PFSK-1 (cell line): ENCODE data around the gene CACNA2D2.

Experiments used
- FOXP2 ChIP-seq: optimal IDR thresholded peaks from 2 replicates; pipeline ENCODE3; 2011; ENCODE audit warnings: borderline replicate concordance, control low read depth, inconsistent platforms; ENCODE audit not compliant: insufficient read depth; ENCODE audit errors: extremely low read length, extremely low read depth
- POLR2AphosphoS5 ChIP-seq: IDR thresholded peaks from 2 replicates; pipeline ENCODE4 v1.6.1; 2012; ENCODE audit warnings: low read depth, mild to moderate bottlenecking, control low read depth, low read length, moderate library complexity
- SIN3A ChIP-seq: IDR thresholded peaks from 2 replicates; pipeline ENCODE4 v1.6.1; 2012; ENCODE audit warnings: mild to moderate bottlenecking, low read length, moderate library complexity, borderline replicate concordance; ENCODE audit not compliant: insufficient read depth
- TAF1 ChIP-seq: IDR thresholded peaks from 2 replicates; pipeline ENCODE4 v1.6.1; 2012; ENCODE audit warnings: low read length, control low read depth, borderline replicate concordance; ENCODE audit not compliant: insufficient read depth
- TF ChIP-seq, protein P1 (sequence below), 2 experiments: IDR thresholded peaks; 2 replicates each; pipeline versions ENCODE4 v1.6.1 to v1.8.0; 2011 to 2012; ENCODE audit warnings: low read depth in 2 of 2, low read length in 2 of 2, control low read depth in 1 of 2, inconsistent platforms in 1 of 2, mild to moderate bottlenecking in 1 of 2, moderate library complexity in 1 of 2; ENCODE audit not compliant: insufficient read depth in 1 of 2

The CACNA2D2 gene

DNA sequence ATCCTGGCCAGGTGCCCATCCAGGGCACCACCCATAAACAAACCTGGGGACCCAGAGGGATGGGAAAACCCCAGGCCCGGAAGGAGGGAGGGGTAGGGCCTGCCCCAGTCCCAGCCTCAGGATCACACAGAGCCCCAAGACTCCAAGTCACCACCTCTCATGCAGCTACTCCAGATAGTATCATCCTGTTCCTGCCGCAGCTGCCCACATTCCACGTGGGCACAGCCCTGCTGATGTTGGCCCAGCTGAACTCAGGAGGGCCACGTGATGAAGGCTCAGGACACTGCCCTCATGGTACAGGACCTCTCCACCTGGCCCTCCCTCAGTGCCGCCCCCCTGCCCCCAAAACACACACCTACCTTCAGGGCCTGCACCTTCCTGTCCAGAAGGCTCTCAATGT is 69.5 kb downstream of the CACNA2D2 start:
- TF ChIP-seq FOXP2 (no peak), TAF1 (no peak), SIN3A (no peak), POLR2AphosphoS5 (no peak)
- TF ChIP-seq, protein P1, sequence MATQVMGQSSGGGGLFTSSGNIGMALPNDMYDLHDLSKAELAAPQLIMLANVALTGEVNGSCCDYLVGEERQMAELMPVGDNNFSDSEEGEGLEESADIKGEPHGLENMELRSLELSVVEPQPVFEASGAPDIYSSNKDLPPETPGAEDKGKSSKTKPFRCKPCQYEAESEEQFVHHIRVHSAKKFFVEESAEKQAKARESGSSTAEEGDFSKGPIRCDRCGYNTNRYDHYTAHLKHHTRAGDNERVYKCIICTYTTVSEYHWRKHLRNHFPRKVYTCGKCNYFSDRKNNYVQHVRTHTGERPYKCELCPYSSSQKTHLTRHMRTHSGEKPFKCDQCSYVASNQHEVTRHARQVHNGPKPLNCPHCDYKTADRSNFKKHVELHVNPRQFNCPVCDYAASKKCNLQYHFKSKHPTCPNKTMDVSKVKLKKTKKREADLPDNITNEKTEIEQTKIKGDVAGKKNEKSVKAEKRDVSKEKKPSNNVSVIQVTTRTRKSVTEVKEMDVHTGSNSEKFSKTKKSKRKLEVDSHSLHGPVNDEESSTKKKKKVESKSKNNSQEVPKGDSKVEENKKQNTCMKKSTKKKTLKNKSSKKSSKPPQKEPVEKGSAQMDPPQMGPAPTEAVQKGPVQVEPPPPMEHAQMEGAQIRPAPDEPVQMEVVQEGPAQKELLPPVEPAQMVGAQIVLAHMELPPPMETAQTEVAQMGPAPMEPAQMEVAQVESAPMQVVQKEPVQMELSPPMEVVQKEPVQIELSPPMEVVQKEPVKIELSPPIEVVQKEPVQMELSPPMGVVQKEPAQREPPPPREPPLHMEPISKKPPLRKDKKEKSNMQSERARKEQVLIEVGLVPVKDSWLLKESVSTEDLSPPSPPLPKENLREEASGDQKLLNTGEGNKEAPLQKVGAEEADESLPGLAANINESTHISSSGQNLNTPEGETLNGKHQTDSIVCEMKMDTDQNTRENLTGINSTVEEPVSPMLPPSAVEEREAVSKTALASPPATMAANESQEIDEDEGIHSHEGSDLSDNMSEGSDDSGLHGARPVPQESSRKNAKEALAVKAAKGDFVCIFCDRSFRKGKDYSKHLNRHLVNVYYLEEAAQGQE (IDR thresholded peaks at IDR 0.05; ENCODE audit: insufficient read depth in 1 of 2, low read depth in 2 of 2, low read length in 2 of 2), result no peak

DNA sequence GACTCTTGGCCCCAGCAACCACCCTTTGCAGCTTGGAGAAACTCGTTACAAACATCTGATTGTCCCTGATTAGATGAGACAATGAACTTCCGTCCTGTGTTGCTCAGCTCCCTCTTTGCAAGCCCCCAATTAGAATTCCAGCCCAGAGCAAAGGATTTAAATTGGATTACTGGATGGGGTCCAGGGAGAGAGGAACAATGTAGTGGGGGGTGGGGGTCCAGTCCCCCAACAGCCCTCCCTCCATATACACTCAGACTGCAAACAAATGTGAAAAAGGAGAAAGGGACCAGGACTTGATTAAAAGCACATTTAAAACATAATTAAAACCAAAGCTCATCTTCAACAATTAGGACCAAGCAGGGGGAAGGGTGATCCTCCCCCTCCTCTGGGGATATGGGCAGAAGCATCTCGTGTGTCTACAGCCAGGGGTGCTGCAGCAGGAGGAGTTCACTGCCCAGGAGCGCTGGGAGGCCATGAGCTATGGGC is 72.4 kb downstream of the CACNA2D2 start:
- TF ChIP-seq POLR2AphosphoS5 (no peak), FOXP2 (no peak), TAF1 (no peak), SIN3A (no peak)
- TF ChIP-seq, protein P1 (IDR thresholded peaks at IDR 0.05; ENCODE audit: insufficient read depth in 1 of 2, low read depth in 2 of 2, low read length in 2 of 2), result no peak

DNA sequence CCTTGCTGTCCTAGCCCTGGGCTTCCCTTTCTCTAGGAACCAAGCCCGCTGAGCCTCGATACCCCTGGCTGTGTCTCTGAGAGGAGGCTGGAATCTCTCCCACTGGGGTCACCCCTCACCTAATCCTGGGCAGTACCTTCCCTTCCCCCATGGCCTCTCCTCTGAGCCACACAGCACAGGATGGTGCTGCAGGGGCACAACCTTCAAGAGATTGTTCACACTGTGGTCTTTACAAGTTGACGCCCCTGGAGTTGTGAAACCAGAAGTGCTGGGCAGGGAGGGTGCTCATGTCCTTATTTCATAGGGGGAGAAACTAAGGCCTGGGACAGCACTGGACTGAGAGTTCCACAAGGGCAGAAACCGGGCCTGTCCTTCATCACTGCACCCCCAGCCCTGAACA is 73.2 kb downstream of the CACNA2D2 start:
- TF ChIP-seq TAF1 (no peak), FOXP2 (no peak), POLR2AphosphoS5 (no peak), SIN3A (no peak)
- TF ChIP-seq, protein P1 (IDR thresholded peaks at IDR 0.05; ENCODE audit: insufficient read depth in 1 of 2, low read depth in 2 of 2, low read length in 2 of 2), result no peak

DNA sequence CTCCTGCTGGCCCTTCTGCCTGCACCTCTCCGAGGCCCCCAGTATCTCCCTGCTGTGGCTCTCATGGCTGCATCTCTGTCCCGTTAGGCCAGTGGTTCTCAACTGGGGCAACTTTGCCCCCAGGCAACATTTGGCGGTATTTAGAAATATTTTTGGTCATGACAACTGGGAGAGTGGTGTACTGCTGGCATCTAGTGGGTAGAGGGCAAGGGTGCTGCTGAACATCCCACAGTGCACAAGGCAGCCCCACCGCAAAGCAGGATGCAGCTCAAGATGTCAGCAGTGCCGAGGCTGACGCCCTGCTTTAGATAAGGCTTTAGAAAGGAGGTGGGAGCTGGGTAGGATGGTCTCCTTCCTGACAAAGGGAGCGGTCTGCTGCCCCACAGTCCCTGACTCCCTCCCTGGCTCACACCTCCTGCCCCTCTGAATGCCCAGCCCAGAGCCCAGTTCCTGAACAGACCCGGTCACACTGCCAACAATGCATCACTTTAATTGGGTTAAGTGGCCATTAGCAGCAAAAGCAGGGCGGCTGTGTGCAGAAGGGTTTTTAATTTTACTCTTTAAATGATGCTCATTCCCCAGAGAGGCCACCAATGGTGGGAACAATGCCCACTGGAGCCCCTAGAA is 75.3 kb downstream of the CACNA2D2 start:
- TF ChIP-seq TAF1, result no peak
- TF ChIP-seq POLR2AphosphoS5, result no peak
- TF ChIP-seq FOXP2, result no peak
- no peak for TF ChIP-seq SIN3A
- TF ChIP-seq, protein P1 (IDR thresholded peaks at IDR 0.05; ENCODE audit: insufficient read depth in 1 of 2, low read depth in 2 of 2, low read length in 2 of 2), result no peak

DNA sequence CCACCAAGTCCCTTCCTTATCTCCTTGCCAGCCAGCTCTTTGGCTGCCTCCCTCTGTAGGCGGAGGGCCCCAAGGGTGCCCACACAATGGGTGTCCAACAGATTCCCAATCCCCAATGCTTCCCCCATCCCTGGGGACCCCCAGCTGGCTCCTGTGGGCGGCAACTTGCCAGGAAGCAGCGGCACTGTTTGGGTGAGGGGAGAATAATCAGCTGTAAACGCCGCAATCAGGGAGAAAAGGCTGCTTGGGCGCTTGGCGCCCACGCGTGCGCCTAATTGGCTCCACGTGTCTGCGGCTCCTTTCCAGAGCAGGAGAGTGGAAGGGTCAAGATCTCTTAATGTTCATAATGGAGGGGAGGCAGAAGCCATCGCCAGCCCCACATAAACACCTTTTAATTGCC is 76.2 kb downstream of the CACNA2D2 start:
- no peak for TF ChIP-seq SIN3A
- TF ChIP-seq, protein P1 (IDR thresholded peaks at IDR 0.05; ENCODE audit: insufficient read depth in 1 of 2, low read depth in 2 of 2, low read length in 2 of 2), result no peak
